ENCODE measurements around the gene NFIB.

The NFIB gene
- 0 to 6.8 (median 0.06) reads per million in 17 experiments for total RNA-seq

DNA sequence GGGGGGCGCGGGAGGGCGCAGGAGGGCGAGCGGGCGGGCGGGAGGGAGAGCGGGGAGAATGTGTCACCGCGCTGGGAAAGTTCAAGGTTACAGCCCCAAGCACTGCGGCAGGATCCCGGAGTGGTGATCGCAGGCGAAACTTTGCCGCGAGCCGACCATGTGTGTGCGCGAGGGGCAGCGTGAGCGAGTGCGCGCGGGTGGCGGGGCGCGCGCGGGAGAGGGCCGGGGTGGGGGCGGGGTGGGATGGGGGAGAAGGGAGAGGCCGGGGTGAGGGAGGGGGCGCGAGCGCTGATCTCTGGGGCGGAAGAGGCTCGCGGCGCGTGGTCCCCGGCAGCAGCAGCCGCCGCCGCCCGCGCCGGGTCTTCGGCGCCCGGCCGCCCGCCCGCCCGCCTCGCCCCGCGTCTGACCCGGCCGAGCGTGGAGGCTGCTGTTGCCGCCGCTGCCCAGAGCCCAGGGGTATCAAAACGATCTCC, at the start of gene NFIB:
Gene NFIB, minus strand, starts transcription at position 191 of the 473 bp plus-strand sequence. CDS start 630 bp downstream, outside the sequence.
- DNase-seq, result peak in 2 of 4 experiments; percentile 14 to 23

DNA sequence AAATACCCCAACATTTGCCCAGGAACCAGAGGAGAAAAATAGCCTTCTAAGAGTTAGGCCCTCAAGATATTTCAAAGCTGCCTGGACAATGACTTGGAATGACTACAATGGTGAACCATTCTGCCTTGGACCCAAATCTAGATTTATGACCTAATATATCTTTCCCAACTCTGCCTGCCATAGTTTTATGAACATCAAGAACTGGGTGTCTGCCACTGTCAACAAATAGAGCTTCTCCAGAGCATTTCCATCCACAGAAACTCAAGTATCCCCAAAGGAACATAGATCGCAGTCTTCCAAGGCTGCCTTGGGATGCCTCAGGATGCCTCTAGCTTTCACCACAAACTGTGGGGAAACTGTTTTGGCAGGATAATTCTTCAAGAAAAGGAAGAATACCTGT, 48.2 kb upstream of the NFIB start:
- DNase-seq, result no peak

DNA sequence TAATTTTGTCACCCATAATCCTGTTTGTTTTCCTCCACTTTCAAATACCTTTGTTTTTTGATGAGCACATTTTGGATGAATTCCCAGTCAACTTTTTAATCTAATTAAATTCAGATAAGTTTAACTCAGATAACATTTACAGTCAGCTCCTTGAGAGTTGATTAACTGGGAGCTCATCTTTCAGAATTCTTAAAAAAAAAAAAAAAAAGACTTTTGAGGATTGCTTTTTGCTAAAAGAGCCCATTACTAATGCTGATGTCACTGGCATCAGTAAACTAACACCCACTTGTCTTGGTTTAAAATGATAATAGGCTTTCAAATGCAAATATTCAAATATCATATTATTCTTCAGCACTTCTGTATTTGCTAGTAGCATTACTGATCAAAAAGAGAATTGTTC, 47.1 kb upstream of the NFIB start:
- no peak for DNase-seq

DNA sequence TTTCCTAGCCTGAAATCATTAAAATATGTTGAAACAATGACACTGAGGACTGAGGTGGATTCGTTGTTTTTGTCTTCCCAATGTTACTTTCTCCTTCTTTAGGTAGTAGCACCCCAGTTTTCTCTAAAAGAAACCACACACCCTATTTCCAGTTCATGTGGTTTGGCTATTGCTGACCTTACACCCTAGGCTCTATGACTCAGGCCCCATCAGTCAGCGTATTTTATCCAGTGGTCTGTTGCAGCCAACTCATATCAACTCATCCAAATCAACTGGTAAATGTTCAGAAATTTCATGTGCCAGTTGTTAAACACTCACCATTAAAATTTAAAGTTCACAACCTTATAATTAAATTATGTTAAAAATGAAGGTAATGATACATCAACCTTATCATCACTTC, 44.6 kb upstream of the NFIB start:
- no peak for DNase-seq

DNA sequence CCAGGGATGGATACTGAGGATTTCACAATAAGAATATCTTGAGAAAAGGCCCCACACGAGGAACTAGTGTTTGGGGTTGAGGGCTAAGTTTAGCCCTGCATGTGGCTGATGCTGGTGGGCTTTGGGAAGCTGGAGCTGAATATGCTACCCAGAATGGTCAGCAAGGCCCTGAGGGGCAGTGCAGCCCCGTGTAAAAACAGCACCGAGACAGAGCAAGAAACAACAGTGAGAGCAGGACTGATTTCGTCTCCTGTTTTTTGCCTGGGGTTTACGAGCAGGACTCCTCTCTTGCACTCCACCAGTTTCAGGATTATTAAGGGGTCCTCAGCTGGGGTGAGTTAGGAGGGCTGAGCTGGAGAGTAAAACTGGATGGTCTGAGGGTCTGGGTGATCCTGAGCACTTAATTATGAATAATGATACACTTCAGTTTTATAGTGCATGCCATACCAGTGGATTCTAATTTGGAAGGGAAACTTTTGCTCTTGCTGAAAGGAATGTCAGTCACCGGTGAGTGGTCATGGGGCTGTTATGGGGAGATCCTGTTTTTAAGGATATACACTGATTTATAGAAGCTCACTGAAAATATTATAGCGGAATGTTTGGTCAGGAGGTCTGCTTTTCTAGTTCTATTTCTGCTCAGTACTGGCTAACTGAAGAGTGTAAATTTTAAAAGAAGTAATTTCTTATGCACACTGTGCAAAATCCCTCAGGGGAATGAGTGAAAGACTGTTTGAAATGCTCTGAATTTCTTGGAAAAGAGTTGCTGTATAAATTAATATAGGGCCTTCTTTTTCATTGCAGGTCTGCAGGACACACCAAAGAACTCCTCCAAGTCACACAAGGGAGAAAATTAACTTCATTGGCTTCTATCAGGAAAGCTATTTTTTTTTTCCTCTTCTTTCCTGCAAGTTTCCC, 42.7 kb upstream of the NFIB start:
- DNase-seq, result no peak

DNA sequence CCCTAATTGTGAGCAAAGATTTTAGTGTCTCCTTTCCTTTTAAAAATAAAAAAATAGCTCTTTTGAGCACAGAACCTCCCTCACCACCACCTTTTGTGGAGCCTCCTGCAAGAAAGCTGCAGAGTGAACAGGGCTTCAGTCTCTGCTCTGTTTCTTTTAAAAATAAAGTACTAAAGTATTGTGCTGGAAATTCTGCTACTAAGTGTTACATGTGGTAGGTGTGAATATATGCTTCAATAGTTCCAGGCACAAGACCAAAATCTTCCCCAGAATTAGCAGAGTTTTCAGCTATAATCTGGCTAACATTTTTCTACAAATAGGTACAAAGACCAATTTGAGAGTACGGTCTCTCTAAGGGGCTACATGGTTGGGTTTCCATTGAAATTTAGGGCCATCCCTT, 40.3 kb upstream of the NFIB start:
- no peak for DNase-seq

DNA sequence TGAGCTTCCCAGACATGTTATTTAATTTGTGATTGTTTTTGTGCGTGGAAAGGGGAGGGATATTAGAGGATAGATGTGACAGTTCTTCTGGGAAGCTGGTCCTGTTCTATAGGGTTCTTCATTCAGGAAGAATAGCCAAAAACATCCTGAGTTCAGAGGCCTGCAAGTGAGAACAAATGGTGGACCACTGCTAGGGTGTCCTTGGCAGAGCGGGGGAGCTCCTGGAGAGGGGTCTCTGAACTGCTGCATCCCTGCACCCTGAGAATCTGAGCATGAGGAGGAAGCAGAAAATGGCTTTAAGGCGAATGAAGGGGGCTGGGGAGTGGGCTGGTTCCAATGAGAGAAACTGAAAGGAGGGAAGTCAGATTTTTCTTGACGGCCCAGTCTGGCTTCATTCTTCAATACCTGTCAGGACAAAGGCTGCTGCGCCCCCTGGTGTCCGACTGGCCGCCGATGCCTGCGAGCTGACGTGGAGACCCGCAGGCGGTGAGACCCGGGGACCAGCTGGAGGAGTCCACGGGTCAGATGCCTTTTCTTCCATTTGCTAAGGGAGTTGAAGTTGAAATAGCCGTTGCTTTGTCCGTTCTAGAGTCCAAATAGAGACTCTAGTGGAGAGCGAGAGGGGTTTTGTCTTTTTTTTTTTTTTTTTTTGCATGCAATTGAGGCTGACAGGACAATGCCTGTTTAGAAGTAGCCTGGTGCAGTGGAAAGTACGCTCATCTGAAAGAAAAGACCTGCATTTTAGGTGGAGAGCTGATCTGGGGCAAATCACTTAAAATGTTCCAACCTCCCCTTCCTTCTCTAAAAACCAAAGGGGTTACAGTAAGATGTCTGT, 39.5 kb upstream of the NFIB start:
- DNase-seq, result peak; percentile 72 to 90 (median 81)

DNA sequence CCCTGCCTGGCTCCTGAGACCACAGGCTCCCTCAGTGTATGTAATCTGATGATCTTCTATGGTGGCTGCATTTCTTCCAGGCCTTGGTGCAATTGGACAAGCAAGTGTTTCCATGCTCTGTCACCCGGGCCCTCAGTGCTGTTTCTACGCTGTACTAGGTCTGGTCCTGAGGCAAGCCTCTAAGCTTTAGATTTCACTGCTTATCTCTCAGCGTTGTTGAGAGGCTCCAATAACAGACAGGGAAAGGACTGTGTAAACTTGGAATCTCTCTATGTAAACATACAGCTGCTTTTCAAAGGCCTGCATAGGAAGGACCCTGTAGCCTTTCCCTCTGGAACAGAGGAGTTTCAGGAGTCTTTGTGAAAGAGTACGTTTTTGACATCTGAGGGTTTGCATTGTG, 38.6 kb upstream of the NFIB start:
- no peak for DNase-seq

DNA sequence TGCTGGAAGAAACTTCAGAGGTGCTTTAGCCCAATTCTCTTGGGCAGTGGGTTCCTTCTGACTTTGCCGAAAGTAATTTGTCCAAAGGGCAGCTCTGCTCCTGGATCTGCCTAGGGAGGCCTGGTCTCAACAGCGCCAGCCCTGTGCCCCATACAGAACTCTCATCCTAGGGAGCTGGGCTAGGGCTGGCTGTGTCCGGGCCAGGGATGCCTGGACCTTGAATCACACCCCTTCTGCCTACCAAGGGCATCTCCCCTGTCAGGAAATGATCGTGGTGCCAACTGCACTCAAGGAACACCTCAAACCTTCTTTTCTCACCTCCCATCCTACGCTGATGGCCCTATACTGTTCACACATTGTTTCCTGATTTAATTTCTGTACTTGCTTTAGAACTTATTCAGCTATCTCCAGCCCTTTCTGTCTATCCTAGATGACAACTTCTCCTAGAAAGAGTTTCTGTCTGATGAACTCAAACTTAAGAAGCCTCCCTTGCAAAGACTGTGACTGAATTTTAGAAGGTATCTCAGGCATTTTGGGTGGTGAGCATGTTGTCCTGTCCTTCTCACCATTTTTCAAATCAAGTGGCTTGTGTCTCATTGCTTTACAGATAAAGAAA, 37.4 kb upstream of the NFIB start:
- DNase-seq, result no peak

DNA sequence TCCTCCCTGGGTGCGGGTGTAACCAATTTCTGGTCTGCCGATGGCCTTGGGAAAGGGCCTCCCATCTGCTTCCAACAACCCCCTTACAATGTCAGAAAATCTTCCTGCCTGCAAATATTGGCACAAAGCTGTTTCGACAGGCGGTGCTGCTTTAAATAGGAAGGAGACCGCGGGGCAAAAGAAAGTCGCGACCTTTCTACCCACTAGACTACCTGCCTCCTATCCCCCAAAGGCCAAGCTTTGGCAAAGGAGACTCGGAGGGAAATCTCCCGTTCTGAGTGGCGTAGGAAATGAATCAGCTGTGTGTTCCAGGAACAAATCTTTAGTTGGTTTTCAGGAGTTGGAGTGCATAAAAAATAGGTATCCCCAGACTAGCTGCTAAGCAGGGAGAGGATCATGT, 36.8 kb upstream of the NFIB start:
- DNase-seq, result no peak

DNA sequence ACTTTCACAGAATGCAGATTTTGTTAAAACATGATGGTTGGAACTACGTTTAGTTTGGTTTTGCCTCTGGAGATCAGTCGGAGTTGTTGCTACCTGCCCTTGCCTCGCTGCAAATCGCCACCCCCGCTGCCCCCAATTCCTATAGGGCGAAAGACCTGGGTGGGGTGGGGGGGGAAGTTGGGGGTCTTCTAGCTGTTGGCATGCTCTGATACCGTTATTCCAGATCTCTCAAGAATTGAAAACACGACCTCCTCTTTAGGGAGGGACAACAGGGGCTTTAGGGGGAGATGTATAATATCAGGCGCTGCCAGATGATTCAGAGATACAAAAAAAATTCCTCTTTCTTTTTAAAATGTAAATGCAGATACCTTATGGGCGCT, 36.4 kb upstream of the NFIB start:
- DNase-seq, result no peak

DNA sequence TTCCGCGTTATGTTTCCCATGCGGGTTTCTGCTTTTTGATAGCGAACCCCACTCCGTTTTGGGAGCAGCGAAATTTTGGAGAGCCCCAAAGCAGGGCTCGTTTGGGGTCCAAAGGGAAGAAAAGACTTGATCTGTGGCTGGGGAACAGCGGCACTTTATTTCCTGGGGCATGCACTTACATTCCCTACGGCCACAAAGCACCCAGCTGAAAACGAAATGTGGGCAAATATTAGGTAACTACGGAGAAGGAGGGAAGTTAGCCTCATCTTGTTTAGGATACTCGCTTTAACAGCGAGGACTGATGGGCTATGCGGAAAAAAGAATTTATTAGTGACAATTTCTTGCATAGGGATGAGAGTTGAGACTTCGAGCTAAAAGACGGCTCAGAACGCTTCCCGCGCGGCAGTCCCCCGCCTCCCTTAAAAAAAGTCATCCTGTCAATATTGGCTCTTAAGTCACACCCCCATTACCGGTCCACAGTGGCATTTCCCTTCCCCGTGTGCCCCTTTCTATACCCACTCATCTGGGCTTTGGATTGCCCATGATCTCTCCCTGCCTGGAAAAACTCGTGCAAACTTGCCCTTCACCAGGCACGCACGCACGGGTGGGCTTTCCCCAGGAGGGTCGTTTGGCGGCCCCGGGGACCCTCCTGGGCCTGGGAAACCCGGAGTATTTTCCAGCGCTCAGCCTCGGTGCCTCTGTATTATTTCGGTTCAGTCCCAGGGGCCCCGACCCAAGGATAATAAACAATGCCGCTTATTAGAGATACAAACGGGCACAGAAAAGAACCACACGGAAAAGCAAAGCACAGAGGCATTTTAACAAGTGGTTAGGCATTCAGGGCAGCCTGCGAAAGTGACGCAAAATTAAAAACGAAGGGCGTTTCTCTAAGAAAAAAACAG, 35.8 kb upstream of the NFIB start:
- no peak for DNase-seq

DNA sequence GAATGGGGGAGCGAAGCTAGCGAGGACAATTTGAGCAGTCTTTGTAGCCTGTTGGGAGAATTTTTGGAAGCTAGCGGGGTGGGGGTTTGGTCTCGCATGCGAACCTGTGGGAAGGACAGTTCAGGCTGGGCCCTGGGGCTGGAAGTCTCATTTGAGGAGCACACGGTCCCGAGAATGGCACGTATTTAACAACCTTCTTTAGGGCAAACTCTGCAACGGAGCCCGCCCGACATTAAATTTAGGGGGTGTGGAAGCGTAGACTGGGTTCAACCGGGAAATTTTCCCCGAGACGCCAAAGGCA, 35.2 kb upstream of the NFIB start:
- DNase-seq, result no peak

DNA sequence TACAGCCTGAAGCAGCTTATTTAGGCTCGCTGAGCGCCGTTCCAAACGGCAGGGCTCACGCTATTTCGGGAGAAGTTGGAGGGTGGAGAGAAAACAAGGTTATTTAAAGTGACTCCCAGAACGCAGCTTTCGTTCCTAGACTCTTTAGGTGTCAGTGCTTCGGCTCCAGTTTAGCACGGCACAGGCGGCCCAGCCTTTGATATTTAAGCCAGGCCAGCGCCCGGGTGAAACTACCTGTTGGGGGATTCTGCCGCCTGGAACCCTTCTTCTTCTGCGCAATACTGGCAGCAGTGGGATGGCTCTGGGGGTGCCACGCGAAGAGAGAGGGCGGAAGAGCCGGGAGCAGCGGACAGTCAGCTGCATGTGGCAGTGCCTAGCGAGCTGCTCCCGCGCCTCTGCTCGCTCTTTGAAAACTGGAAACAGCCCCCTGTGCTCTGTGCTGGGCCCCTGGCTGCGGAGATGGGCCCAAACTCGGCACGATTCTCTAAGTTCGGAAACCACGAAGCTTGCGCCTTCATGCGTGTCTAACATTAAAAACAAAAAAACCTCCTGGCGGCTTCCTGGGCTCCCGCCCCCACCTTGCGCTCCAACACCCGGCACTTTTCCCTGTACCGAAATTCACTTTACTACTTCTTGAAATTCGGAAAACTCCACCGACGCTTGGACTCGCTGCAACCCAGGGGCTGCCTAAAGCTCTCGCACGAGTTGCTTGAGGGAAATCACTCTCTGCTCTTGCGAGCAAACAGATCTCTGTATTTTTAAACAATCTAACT, 34.6 kb upstream of the NFIB start:
- DNase-seq, result no peak

DNA sequence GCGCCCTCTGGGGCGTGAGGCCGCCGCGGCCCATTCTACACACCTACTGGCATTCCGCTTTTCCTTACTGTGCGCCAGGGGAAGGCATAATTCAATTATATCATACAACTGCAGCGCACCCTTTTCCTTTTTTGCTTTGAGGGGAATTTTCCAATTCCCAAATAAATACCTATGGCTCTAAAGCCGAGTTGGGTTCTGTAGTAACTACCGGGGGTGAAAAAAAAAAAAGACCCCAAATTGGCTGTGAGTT, 34.1 kb upstream of the NFIB start:
- DNase-seq, result no peak

DNA sequence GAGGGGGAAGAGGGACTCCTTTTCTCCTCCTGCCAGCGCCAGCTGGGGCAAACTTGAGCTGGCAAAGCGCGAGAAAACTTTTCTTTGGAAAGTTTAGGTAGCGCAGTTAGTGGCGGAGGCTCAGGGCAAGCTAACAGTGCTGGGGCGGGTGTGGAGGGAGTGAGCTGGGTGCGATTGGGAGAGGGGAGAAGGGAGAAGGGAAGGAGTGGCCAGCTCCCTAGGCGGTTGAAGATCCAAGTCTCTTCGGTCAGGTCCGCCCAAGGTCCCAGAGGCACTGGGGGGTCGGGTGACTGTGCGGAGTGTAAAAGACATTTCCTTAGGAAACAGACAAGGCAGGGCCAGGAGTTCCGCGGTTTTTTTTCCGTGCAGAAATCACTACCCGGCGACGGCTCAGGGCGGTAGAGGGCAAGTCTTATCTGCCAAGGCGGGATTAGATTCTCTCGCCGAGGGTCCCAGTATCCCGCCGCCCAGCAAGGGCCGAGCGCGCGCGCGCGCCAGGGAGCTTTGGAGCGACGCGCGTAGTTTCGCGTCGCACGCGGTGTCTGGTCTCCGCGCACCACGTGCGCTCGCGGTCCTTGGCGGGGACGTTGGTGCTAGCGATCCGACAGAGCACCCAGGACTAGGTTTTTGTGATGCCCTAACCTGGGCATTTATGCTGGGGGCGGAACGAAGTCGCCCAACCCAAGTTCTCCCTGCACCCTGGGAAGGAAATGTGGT, 33.6 kb upstream of the NFIB start:
- no peak for DNase-seq

DNA sequence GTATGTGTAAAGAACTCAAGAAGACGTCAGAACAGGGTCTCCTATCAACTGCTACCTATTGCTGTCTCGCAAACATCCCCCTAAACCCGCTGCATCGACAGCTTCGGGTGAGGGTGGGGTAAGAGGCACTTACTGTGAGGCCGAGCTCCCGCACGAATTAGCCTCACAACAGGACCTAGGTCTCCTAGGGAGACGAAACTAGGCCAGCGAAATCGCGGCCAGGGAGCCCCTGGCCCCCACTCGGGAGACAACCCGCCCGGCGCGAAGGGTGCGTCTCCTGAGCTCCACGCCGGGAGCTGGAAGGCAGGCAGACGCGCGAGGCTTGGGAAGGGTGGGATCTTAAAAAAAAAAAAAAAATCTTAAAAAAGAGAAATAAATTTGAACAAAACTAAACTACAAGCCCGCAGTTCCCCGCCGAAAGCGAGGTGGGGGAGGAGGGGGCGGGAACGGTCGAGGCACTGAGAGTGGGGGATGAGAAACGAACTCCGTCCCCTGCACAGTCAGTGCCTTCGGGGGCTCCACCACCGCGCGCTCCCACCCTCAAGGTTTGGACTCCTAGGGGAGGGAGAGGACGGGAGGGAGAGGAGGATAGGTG, 33.0 kb upstream of the NFIB start:
- DNase-seq, result no peak

DNA sequence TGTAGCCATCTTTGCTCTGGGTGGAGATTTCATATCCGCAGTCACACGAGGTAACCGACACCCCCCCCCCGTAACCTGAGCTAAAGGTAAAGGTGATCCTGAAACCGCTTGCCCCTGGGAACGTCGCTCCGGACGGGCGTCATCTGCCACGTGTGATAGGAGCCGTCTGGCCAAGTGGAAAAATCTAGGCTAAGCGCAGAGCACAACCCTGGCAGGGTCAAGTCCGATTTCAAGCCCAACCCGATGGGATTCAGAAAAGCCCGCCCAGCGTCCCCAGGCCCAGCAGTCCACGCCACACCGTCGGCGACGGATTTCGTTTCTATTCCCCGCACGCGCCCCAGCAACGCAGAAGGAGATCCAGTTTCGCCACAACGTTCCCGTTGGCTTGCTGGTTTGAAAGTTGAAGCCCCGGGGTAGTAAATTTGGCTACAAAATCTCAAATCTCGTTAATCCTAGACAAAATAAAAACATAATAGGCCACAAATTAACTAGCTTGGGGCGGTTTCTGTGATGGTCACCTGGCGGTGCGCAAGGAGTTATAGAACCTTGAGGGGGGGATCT, 32.4 kb upstream of the NFIB start:
- no peak for DNase-seq

DNA sequence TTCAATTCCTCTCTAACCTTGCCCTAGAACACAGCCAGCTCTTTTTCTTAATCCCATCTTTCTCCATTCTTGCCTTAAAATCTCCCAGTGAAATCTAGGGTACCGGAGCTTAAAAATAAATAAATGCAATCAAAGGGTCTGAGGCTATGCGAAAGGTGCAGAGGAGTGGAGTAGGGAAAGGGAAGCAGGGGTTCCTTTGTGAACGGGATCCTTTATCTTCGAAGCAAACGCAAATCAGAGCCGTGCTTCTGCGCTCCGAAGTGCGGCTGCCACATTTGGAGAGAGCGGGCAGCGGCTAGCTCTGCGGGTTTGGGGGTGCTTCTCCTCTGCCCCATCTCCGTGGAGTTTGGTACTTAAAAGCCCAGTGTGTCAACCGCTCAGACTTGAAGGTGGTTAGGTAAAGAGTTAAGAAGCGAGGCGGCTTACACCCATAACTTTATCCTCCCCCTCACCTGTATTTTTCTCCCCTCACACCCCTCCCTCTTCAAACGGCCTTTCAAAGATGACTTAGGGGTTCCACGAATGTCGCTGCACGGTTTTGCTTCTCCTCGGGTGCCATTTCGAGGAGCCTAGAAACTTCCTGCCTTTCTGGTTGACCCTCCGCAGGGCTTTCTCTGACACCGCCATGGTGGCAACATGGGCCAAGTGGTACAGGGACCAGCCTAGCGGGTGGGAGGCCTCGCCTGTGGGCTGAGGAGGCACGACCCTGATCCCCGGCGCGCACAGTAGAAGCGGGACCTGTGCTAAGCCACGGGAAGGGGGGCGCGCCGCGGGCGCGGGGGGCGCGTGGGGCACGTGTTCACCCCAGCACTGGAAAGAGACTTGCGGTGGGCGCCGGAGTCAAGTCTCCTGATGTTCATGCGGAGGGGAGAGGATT, 31.7 kb upstream of the NFIB start:
- DNase-seq, result no peak

Data from suppressor macrophage (primary cell).